Epithelial cell of esophagus (primary cell): Measurements from ENCODE around the gene DDX25.

Source experiments
- DNase-seq: peaks from one replicate; pipeline ENCODE4 v3.0.0; 2010; ENCODE audit warnings: low read depth
- H3K4me3 ChIP-seq: 2 replicates; pipeline ENCODE4 v1.5.1; 2011; ENCODE audit warnings: mild to moderate bottlenecking, low read length, control low read depth
- TF ChIP-seq, protein P1 (sequence below): IDR thresholded peaks from 2 replicates; pipeline ENCODE4 v1.5.1; 2011; ENCODE audit warnings: low read depth, mild to moderate bottlenecking, low read length, control low read depth, inconsistent platforms; ENCODE audit not compliant: insufficient read depth; ENCODE audit errors: missing control alignments

DDX25 gene

DNA sequence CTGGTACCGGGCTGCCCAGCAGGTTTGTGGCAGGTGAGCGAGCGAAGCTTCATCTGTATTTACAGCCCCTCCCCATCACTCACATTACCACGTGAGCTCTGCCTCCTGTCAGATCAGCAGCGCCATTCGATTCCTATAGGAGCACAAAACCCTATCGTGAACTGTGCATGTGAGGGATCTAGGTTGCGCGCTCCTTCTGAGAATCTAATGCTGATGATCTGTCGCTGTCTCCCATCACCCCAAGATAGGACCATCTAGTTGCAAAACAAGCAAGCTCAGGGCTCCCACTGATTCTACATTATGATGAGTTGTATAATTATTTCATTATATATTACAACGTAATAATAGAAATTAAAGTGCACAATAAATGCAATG is 25.8 kb downstream of the DDX25 start:
- DNase-seq = no peak
- H3K4me3 ChIP-seq = no peak overlapping the region
- TF ChIP-seq, protein P1, sequence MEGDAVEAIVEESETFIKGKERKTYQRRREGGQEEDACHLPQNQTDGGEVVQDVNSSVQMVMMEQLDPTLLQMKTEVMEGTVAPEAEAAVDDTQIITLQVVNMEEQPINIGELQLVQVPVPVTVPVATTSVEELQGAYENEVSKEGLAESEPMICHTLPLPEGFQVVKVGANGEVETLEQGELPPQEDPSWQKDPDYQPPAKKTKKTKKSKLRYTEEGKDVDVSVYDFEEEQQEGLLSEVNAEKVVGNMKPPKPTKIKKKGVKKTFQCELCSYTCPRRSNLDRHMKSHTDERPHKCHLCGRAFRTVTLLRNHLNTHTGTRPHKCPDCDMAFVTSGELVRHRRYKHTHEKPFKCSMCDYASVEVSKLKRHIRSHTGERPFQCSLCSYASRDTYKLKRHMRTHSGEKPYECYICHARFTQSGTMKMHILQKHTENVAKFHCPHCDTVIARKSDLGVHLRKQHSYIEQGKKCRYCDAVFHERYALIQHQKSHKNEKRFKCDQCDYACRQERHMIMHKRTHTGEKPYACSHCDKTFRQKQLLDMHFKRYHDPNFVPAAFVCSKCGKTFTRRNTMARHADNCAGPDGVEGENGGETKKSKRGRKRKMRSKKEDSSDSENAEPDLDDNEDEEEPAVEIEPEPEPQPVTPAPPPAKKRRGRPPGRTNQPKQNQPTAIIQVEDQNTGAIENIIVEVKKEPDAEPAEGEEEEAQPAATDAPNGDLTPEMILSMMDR = no peak

DNA sequence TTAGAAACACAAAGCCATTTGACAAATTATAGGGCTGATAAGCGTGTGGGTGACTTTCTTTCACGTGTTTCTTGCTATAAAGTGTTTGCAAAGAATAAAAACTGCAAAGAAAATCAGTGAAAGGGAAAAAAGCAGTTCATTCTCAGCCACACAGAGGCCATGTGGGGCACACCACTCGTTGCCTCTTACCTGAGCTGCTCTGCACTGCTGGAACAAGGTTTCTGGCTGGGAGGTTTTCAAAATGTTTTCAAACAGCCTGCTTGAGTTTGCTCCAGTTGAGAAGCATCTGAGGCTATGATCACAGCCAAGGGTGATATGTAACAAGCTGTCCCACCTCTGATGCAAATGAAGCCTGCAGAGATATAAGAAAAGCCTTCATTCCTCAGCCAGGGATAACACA is 26.8 kb downstream of the DDX25 start:
- TF ChIP-seq, protein P1 = no peak
- H3K4me3 ChIP-seq = no peak overlapping the region
- DNase-seq = no peak

DNA sequence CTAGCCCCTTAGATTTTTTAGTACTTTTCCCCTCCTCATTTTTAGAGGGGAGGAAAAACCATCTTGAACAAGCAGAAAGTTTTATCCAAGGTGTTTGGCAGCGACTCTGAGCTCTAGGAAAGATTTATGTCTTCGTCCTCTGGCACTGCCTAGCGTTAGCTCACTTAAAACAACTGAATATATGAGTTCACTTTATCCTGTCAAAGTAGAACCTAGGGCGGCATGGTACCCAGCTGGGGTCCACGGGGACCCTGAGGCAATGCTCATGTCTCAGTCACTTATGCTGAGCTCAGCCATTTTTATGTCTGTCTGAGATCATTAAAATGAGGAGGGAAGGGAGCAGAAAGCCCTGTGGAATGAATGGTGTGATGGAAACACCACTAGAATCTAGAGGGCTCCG is 27.4 kb downstream of the DDX25 start:
- TF ChIP-seq, protein P1 = no peak

DNA sequence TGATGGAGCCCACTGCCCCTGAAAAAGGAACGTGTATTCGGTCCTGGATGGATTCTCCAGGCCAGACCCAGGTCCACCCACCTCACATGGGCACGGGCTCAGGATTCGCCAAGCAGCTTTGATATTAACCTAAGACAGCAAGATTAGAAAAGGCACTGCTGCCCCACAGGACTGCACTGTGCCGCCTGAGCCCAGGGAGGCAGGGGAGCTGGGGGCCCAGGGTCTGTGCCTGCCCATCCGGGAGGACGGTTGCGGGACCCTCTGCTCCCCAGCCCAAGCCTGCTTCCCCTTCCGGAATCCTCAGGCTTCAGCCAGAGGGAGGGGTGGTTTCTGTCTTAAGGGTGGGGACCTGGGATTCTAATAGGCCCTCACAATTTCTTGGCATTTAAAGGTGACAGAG is 28.0 kb downstream of the DDX25 start:
- no peak overlapping the region for H3K4me3 ChIP-seq
- TF ChIP-seq, protein P1 = no peak
- no peak for DNase-seq

More for the DNA sequence above, 27.4 kb downstream of the DDX25 start:
- DNase-seq = no peak
- no peak overlapping the region for H3K4me3 ChIP-seq

DNA sequence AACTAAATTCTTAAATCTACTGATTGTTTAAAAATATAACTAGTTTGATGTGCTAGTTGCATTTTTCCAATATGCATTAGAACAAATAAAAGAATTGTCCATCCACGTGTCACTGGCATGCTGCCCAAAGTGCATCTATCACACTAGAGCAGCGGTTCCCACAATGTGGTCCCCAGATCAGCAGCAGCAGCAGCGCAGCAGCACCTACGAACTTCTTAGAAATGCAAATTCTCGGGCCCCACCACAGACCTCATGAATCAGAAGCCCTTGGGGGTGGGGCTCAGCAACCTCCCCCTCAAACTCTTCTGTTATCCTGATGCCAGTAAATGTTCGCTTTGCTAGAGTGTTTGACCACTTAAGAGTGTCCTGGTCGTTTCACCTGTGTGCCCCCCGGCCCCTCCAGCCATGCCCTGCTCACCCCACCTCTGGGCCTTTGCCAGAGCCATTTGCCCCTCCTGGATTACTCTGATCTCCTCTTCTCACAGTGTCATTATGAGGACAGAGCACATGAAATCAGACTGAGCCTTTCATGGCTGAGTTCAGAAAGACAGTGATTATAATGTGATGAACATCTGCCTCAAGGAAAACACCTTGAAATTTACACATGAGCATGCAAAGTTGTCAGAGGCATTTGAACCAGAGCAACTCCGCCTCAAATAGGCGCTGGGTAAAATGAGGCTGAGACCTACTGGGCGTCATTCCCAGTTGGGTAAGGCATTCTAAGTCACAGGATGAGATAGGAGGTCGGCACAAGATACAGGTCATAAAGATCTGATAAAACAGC is 28.9 kb downstream of the DDX25 start:
- DNase-seq = no peak
- H3K4me3 ChIP-seq = no peak overlapping the region
- TF ChIP-seq, protein P1 = no peak

DNA sequence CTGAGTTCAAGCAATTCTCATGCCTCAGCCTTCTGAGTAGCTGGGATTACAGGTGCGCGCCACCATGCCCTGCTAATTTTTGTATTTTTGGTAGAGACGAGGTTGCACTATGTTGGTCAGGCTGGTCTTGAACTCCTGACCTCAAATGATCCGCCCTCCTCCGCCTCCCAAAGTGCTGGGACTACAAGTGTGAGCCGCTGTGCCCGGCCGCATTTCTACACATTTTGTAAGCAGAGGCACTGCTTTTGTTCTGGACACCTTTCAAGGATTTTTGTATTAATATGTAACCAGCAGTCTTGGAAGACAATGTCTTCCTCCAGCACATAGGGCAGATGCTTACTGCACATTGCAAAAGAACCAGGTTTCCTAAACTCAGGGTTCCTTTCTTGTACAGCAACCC is 30.2 kb downstream of the DDX25 start:
- no peak overlapping the region for H3K4me3 ChIP-seq
- TF ChIP-seq, protein P1 = no peak
- DNase-seq = no peak

DNA sequence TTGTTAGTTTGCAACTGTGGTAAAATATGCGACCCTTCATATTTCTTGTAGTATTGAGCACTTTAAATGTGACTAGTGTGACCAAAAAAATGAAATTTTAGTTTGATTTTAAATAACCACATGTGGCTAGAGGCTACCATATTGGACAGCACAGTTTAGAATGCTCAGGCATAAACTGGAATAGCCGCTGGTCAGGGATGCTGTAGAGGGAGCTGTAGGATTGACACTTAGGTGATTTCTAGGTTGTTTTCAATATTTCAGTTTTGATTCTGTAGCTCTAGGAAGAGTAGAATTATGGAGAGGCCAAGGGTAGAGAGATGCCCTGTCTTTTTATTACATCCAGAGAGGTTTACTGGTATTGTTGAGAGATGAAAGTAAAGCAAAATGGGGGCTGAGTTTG is 30.7 kb downstream of the DDX25 start:
- no peak for DNase-seq
- TF ChIP-seq, protein P1 = peak; percentile 13
- no peak overlapping the region for H3K4me3 ChIP-seq
